GF-D8 (cell line): ENCODE data around the gene CKS1B.

Experiments
- DNase-seq: peaks from one replicate; lab custom pipeline; 2025; lab: John Stamatoyannopoulos, UW

CKS1B gene

DNA sequence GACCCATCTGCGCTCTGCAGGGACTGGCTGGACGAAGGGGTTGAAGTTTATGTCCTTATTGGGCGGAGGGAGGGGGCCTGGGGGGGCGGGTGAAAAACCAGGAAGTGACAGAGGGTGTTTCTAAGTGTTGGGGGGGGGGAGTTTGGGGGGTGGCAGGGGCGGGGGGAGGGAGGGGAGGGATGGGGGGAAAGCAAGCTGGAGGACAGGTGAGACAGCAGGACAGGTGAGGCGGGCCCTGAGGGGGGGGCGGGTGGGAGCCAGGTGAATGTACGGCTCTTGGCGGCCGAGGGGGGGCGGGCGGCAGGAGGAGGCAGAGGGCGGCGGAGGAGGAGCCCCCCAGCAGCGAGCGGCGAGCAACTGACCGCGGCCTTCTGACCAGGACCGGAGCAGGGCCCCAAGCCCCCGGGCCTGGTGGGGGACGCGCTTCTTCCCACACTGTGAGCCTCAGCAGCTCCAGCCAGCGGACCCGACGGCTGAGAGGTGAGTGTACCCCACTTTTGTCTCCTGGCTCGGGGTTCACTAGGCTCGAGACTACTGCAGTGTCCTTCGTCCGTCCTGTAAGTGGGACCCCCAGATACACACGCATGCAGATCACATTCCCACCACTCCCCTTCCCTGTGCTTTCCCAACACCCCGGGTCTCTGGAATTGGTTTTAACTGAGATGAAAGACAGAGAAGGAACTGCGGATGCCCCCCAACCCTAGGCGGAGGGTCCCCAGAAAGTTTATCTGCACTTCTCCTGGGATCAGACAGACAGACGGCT, 28.2 kb downstream of the CKS1B start, which contains the start of gene ZBTB7B:
TSS of gene ZBTB7B (plus strand) at position 339 of the 763 bp plus-strand sequence. CDS start 11,859 bp downstream, outside the sequence.
- DNase-seq, result no peak

DNA sequence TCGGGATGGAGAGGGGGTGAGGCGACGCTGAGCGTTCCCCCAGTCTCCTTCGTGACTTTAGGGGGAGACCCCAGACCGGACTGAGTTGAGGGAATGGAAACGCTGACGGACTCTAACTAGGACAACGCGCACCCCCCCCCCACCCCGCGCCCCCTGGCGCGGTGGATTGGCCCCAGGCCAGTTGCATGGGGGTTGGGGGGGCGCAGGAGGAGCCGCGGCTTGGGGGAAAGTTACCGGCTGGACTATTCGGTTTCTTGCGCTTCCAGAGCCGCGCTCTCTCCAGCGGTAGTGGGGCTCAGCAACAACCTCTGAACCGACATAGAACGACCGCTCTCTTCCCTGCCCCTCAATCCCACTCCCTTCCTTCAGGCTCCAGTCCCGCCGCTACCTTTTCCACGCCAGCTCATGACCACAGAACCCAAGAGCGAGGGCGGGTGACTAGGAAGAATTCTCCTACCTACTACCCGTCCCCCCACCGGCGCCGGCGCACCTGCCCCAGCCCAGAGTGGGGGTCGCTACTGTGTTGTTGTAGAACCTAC, 28.8 kb downstream of the CKS1B start:
- DNase-seq, result no peak

- no peak for DNase-seq
Measured at GRCh38 chr1:155003766-155004351, 29.4 kb downstream of the CKS1B start.

- no peak for DNase-seq
Measured at GRCh38 chr1:155004352-155005075, 30.0 kb downstream of the CKS1B start.

DNA sequence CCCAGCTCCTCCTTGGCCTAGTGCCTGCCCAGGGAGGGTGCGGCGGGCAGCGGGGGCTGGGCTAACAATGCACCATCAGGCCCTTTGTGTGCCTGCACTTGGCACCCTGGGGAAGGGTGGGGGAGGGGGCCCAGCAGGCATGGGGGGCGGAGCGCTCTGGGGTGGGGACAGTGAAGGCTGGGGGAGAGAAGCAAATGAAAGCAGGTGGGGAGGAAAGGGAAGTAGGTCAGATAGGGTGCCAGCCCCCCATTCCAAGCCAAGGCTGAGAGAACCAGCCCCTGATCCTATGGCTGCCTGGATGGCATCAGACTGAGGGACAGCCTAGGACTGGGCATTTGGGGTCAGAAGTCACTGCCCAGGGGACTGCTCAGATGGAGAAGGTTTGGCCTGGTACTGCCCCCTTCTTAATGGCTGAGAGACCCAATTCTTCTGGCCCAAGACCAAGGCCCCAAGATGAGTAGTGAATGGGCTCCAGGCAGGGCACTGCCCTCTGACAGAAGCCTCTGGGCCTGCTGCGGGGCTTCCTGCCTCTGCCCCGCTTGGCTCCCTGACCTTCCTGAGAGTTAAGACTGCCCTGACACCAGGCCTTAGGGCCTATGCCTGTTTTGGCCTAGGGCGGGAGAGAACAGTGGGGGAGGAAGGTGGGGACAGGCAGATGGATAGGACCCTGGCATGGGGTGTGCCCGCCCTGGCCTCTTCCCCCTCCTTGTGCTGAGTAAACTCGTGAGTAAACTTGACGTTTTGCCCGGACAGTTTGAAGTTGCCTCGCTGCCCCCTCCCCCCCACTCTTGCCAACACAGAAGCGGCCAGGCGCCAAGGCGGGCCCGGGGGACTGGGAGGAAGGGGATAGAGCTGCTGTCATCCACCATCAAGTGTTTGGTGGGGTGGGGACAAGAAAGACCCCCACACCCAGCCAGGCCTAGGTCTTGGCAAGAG, 30.9 kb downstream of the CKS1B start:
- no peak for DNase-seq

DNA sequence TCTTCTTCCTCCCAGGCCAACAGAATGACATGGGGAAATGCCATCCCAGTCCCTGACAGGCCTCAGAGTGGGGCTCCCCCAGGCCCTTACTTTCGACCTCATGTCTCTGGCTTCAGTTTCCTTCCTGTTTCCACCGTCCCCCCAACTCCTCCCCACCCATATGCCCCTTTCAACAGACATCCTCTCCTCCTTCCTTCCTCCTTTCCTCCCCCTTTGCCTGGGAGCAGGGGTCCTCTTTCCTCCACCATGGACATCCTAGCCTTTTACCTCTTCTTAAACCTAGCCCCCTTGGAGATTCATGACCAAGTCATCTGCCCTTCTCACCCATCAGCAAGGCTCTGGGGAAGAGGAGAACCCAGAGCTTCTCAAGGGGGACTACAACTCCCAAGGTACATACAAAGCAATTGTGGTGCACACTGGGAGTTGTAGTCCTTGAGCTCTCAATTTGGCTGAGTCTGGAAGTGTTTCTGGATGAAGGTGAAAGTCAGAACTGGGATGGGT, 32.2 kb downstream of the CKS1B start:
- DNase-seq, result peak; percentile 76

DNA sequence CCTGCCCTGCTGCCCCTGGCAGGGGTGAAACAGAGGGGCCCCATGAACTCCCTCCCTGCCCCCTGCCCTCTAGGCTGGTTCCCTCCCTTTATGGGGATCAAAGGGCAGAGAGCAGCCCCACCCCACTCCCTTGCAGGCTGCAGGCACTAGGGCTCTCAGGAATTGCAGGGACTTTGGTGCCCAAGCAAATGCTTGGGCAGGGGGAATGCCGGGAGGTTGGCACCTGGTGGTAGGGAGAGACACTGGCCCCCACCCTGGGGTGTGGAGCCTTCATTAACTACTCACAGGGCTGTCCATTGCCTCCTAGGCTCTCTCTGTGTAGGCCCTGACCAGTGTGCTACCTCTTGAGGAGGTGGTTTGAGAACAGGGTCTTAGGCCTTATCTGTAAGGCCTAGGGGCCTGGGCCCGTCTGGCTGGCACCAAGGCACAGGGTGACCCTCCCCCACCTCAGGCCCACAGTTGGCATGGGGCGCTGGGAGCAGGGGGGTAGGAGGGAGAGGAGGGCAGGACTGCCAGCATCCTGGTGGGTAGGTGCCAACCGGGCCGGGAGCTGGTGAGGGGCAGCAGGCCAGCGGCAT, 32.9 kb downstream of the CKS1B start:
- no peak for DNase-seq

DNA sequence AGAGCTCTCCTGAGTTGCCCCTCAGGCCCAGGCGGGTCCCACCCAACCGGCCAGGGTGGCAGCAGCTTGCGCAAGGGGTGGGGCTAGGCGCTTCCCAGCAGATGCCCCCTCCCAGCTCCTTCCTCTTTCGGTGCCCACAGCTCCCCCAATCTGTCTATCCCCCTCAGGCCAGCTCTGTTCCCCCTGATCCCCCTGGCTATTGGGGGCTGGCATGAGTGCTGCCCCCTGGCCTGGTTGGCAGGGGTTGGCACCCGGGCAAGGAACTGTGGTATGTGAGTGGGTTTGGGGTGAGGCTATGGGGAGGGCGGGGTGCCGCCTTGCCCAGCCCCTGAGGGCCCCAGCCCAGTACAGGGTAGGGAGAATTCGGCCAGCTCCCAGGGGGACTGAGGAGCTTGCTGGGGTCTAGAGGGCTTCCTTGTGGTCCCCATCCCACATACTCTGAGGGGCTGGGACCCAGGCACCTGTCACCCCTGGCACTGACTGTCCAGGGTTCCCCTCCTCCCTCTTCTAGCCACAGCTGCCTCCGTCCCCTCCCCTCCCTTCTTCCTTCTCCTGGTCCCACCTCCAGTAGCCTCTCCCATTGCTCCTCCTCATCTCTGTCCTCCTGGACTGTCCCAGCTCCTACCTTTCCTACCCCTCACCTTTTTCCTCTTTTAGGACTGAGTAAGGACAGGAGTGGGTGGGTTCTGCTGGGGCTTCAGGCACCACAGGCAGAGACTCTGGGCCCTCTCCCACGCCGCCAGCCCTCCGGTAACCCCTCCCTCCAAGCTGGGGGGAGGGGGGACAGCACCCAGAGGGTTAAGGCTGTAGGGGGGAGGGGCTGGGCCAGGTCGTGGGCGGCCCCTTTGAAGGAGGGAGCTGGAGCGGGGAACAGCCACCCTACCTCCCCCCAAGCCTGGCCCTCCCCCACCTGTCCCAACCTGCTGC, 33.8 kb downstream of the CKS1B start:
- DNase-seq, result peak; percentile 17

- DNase-seq, result no peak
Measured at GRCh38 chr1:155009221-155009711, 34.8 kb downstream of the CKS1B start.

GRCh38 chr1:155009742-155010141, 35.3 kb downstream of the CKS1B start:
- no peak for DNase-seq

- no peak for DNase-seq
Measured at GRCh38 chr1:155010211-155010918, 35.9 kb downstream of the CKS1B start.

- DNase-seq, result no peak
Measured at GRCh38 chr1:155011004-155011416, 36.5 kb downstream of the CKS1B start.

GRCh38 chr1:155011437-155012025, 37.0 kb downstream of the CKS1B start:
- no peak for DNase-seq

DNA sequence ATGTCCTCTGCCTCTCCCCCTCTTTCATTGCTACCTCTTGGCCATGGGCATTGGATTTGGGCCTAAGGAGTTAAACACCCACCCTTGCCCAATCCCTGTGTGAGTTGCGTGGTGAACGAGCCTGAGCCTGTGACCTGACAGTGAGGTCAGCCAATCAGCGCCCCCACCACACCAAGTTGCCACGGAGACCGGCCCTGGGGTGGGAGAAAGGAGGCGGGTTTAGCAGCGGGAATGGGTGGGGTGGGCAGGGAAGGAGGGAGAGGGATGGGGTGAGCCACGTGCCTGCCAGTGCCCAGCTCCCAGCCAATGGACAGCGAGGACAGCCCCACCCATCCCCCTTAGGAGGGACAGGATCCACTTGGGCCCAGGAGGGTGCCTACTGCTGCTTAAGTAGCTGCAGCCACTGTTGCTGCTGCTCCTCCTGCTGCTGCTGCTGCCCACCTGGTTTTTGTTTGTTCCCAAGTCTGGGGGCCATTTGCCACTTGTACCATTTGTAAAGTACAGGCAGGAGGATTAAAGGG, 37.6 kb downstream of the CKS1B start:
- peak; percentile 57 for DNase-seq

GRCh38 chr1:155012776-155013602, 38.5 kb downstream of the CKS1B start:
- DNase-seq, result peak; percentile 28

DNA sequence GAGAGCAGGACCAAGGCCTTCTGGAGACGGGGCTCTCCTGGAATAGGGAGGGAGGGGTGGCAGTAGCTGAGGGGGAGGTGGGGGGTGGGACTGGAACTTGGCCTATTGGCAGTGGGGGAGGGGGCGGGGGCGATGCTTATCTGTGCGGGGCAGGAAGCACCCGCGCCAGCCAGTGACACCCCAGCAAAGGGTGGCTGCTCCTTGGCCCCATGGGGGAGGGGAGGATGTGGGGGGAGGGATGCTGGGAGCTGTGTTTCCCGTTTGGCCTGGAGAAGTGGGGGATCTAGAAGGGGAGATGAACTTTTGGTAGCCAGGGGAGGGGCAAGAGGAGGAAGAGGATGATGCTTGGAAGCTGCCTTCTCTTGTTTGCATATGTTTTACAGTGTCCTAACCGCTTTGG, 39.2 kb downstream of the CKS1B start:
- no peak for DNase-seq

DNA sequence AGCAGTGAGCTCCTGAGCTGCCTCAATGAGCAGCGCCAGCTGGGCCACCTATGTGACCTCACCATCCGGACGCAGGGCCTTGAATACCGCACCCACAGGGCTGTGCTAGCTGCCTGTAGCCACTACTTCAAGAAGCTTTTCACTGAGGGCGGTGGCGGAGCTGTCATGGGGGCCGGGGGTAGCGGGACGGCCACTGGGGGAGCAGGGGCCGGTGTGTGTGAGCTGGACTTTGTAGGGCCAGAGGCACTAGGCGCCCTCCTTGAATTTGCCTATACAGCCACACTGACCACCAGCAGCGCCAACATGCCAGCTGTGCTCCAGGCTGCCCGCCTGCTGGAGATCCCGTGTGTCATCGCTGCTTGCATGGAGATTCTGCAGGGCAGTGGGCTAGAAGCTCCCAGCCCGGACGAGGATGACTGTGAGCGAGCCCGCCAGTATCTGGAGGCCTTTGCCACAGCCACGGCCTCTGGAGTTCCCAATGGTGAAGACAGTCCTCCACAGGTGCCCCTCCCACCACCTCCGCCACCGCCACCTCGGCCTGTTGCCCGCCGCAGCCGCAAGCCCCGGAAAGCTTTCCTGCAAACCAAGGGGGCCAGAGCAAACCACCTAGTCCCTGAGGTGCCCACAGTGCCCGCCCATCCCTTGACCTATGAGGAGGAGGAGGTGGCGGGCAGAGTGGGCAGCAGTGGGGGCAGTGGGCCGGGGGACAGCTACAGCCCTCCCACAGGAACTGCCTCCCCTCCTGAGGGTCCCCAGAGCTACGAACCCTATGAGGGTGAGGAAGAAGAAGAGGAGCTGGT, 40.4 kb downstream of the CKS1B start:
- no peak for DNase-seq
